H1 (cell line): ENCODE results near the gene CPTP. TPM values are rescaled to one million over a fixed set of nuclear protein-coding genes. Genes with fewer than 3 reads are reported as not detected.

Source experiments
- BCL11A ChIP-seq, 2 experiments: IDR thresholded peaks; one replicate each; pipeline ENCODE4 v1.6.1; 2011; ENCODE audit warnings: low read depth in 2 of 2, low read length in 2 of 2, mild to moderate bottlenecking in 2 of 2
- BRCA1 ChIP-seq: IDR thresholded peaks from 2 replicates; pipeline ENCODE4 v1.6.1; 2012; ENCODE audit warnings: low read depth, low read length, improper control_type of control experiment
- CBX5 ChIP-seq: fragments of 300-800, 300-1000 bp; sonication (generic); IDR thresholded peaks from 2 replicates; pipeline ENCODE4 v1.7.1; 2016; ENCODE audit warnings: antibody characterized with exemption, low read length, low read depth
- CBX8 ChIP-seq: fragments of 300-800, 300-1000 bp; sonication (generic); IDR thresholded peaks from 2 replicates; pipeline ENCODE4 v1.7.1; 2016; ENCODE audit warnings: low read depth, low read length, borderline replicate concordance
- CTCF ChIP-seq, 3 experiments: IDR thresholded peaks; 1 replicate in 2 of 3; 2 replicates in 1 of 3; pipeline versions ENCODE4 v1.5.1 to v1.6.1; 2011; ENCODE audit warnings: low read length in 3 of 3, mild to moderate bottlenecking in 3 of 3, inconsistent platforms in 2 of 3, low read depth in 1 of 3, moderate library complexity in 1 of 3; ENCODE audit not compliant: insufficient read depth in 1 of 3; ENCODE audit errors: control extremely low read depth in 1 of 3
- EGR1 ChIP-seq: IDR thresholded peaks from 2 replicates; pipeline ENCODE4 v1.6.1; 2011; ENCODE audit warnings: low read depth, low read length, borderline replicate concordance
- HDAC6 ChIP-seq: IDR thresholded peaks from one replicate; pipeline ENCODE4 v1.7.1; 2012; ENCODE audit warnings: low read depth, mild to moderate bottlenecking, inconsistent platforms, low read length, moderate library complexity
- NRF1 ChIP-seq: IDR thresholded peaks from 2 replicates; pipeline ENCODE4 v1.6.1; 2011; ENCODE audit warnings: mild to moderate bottlenecking, low read depth, low read length, improper control_type of control experiment
- TAF7 ChIP-seq: optimal IDR thresholded peaks from 2 replicates; pipeline ENCODE3; 2011; ENCODE audit warnings: low read depth, mild to moderate bottlenecking, inconsistent platforms, low read length, moderate library complexity, borderline replicate concordance
- TBP ChIP-seq: IDR thresholded peaks from 2 replicates; pipeline ENCODE4 v1.6.1; 2011; ENCODE audit warnings: low read depth, low read length, improper control_type of control experiment
- ZNF274 ChIP-seq: IDR thresholded peaks from 2 replicates; pipeline ENCODE4 v1.7.0; 2012; ENCODE audit warnings: low read length, borderline replicate concordance; ENCODE audit errors: extremely low read depth
- polyA plus RNA-seq, 7 experiments: library from polyadenylated mRNA; depleted of rRNA in 3 of 7; stranded (reverse) in 5 of 7; unstranded in 2 of 7; fragments of >200 nt in 5 of 7; fragments of 200-250 nt in 2 of 7; gene quantifications; 1 replicate in 5 of 7; 2 replicates in 1 of 7; 4 replicates in 1 of 7; pipeline versions ENCODE4 v1.2.1 to v1.2.3, GENCODE V29; 2011 to 2013; ENCODE audit warnings: missing spikeins in 2 of 7, mixed read lengths in 2 of 7
- total RNA-seq: library from RNA; stranded (reverse); fragmentation: NEBNext Ultra II Directional; extraction: Animal tissue kit (Norgen Biotek cat#: 25700); gene quantifications from 2 replicates; pipeline ENCODE4 v1.2.1, GENCODE V29; 2021
- TF ChIP-seq, protein P1 (sequence below): IDR thresholded peaks from 2 replicates; pipeline ENCODE4 v1.6.1; 2012; ENCODE audit warnings: inconsistent platforms

Gene CPTP
- total and polyA plus RNA-seq, 2 of the 8 experiments (the other 6 are each of a cell fraction or from before 2014, with no cell fraction given) = 8.1 to 10.6 TPM

DNA sequence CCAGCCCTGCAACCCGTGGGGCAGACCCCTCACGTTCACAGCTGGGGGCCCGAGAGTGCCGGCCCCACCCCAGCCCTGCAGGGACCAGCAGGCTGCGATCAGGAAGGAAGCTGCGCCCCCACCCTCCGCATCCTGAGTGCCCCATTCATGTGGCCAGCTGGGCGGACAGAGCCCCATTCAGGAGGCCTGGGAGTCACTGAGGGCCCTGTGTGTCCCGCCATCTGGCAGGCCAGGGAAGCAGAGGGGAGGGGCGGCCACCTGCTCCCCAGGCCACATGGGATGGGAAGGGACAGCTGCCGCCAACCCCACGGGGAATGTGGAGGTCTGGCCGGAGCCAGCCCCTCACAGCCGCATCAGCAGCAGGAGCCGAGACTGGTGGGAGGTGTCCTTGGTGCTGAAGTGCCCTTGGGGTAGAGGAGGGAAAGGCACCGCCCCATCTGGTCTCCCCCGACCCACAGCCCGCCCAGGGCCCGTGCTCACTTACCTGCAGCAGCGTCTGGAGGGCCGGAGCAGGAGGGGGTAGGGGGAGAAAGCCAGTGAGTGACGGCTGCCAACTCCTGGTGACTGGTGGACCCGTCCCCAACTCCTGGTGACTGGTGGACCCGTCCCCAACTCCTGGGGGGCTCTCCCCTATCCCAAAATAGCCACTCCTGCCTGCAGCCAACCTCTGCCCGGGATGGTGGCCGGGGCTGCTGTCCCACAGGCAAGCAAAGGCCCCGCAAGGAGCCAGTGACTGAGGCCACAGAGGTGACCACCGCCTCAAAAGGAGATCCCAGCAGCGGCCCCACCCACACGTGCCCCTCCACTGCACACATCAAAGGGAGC is 25.5 kb upstream of the CPTP start (continued):
- no peak for TF ChIP-seq ZNF274
- no peak for TF ChIP-seq EGR1
- no peak for TF ChIP-seq CBX8
- no peak for TF ChIP-seq BRCA1
- no peak for TF ChIP-seq CTCF (IDR thresholded peaks at IDR 0.05; ENCODE audit: control extremely low read depth in 1 of 3, insufficient read depth in 1 of 3, low read depth in 1 of 3, low read length in 3 of 3)
- TF ChIP-seq TBP = no peak
- TF ChIP-seq HDAC6 = no peak
- TF ChIP-seq TAF7 = no peak
- TF ChIP-seq BCL11A (IDR thresholded peaks at IDR 0.05; ENCODE audit: low read depth in 2 of 2, low read length in 2 of 2) = no peak
- no peak for TF ChIP-seq CBX5
- TF ChIP-seq, protein P1, sequence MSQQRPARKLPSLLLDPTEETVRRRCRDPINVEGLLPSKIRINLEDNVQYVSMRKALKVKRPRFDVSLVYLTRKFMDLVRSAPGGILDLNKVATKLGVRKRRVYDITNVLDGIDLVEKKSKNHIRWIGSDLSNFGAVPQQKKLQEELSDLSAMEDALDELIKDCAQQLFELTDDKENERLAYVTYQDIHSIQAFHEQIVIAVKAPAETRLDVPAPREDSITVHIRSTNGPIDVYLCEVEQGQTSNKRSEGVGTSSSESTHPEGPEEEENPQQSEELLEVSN = no peak
- TF ChIP-seq NRF1 = no peak
- TF ChIP-seq, all 59 proteins: peak for 6
